ENCODE results near the gene IRF7. TPM values are rescaled to one million over a fixed set of nuclear protein-coding genes. Genes with fewer than 3 reads are reported as not detected.

Gene IRF7
- polyA plus RNA-seq, 2 of the 4 experiments (the other 2 are of a cell fraction), result 2.0 to 3.1 TPM

DNA sequence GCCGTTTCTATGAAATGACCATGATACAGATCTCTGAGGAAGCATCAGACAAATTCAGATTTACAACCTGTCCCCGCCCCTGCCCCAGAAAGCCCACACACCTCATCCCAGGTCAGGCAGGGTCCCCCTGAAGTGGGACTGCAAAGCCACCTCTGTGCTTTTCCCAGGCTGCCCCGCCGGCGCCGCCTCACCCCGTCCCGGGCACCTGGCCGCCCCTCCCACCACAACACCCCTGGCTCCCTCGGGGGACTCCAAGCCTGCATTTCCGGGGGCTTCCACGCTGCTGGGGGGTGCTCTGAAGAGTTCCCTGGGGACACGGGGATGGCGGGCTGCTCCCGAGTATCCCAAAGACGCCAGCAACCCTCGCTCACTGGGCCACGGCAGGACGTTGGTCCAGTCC is 44.5 kb upstream of the IRF7 start:
- ATAC-seq, result no peak
- 91% methylated on average over 13 of the region's 19 CpGs for WGBS (ENCODE audit: missing lambda C conversion rate)
- peaks cover 8% of the 10 kb centered on the region for H3K4me1 ChIP-seq
- ChIA-PET POLR2A (no interaction called here), CTCF (interaction anchor here (1.1 to 4.2 kb wide), 5 partner anchors 12 to 69 kb away, joined by 3 to 39 read pairs (median 26); partner anchors contain the start of gene TMEM80)
- no peak for FAIRE-seq
- H3K9me3 ChIP-seq, result no peaks in the 10 kb centered on the region
- no peak overlapping the region for H3K4me3 ChIP-seq
- H3K4me2 ChIP-seq, result no peak overlapping the region
- DNase-seq (ENCODE audit: low read depth in 1 of 2, low spot score in 1 of 2), result no peak
- TF ChIP-seq HOXA7 (CRISPR knock-in tag; IDR thresholded peaks at IDR 0.05), result no peak
- no peak for TF ChIP-seq FOSB (CRISPR knock-in tag; IDR thresholded peaks at IDR 0.05)
- TF ChIP-seq TP53 (CRISPR knock-in tag; IDR thresholded peaks at IDR 0.05), result no peak
- no peak for TF ChIP-seq NPAS2 (CRISPR knock-in tag; IDR thresholded peaks at IDR 0.05; ENCODE audit: borderline replicate concordance)
- TF ChIP-seq HOXB13 (CRISPR knock-in tag; IDR thresholded peaks at IDR 0.05; ENCODE audit: low read depth), result no peak
- TF ChIP-seq HEYL (CRISPR knock-in tag; IDR thresholded peaks at IDR 0.05), result no peak
- no peak for TF ChIP-seq ZSCAN20 (CRISPR knock-in tag; IDR thresholded peaks at IDR 0.05)
- TF ChIP-seq KDM1A (IDR thresholded peaks at IDR 0.05; ENCODE audit: low read depth), result no peak
- TF ChIP-seq RCOR1 (IDR thresholded peaks at IDR 0.05; ENCODE audit: low read depth, low read length), result no peak
- TF ChIP-seq RFX5 (IDR thresholded peaks at IDR 0.05), result no peak
- no peak overlapping the region for H3K27ac ChIP-seq

DNA sequence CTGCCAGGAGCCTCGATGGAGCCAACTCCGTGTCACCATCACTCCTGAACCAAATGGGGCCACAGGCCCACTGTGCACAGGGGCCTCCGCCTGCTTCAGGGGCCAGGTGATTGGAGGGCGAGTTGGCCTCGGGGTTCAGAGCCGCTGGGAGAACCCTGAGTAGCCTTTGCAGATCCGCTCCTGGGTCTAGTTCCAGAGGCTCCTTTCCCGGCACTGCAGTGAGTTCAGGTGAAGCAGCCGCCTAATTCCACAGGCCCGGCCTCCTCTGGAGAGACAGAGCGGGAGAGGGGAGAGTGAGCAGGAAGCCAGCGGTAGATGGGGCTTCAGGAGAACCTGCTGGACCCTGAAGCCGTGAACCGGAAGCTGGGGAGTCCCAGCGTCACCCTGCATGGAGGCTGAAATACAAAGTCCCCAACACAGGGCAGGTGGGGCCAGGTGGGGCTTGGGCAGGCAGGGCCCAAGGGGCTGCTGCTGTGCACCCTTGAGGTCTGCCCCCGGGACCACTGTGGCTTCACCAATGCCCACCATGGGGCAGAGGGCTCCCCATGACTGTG is 43.9 kb upstream of the IRF7 start:
- ATAC-seq, result no peak
- ChIA-PET CTCF (interaction anchor here (0.6 to 3.5 kb wide), 4 partner anchors 37 to 84 kb away, joined by 3 to 39 read pairs (median 16); partner anchors contain the start of gene TMEM80), POLR2A (no interaction called here)
- Histone ChIP-seq H3K27ac (no peak overlapping the region), H3K4me1 (peaks cover 14% of the 10 kb centered on the region), H3K4me3 (no peak overlapping the region), H3K9me3 (no peaks in the 10 kb centered on the region), H3K4me2 (no peak overlapping the region)
- FAIRE-seq, result no peak
- TF ChIP-seq, protein P1, sequence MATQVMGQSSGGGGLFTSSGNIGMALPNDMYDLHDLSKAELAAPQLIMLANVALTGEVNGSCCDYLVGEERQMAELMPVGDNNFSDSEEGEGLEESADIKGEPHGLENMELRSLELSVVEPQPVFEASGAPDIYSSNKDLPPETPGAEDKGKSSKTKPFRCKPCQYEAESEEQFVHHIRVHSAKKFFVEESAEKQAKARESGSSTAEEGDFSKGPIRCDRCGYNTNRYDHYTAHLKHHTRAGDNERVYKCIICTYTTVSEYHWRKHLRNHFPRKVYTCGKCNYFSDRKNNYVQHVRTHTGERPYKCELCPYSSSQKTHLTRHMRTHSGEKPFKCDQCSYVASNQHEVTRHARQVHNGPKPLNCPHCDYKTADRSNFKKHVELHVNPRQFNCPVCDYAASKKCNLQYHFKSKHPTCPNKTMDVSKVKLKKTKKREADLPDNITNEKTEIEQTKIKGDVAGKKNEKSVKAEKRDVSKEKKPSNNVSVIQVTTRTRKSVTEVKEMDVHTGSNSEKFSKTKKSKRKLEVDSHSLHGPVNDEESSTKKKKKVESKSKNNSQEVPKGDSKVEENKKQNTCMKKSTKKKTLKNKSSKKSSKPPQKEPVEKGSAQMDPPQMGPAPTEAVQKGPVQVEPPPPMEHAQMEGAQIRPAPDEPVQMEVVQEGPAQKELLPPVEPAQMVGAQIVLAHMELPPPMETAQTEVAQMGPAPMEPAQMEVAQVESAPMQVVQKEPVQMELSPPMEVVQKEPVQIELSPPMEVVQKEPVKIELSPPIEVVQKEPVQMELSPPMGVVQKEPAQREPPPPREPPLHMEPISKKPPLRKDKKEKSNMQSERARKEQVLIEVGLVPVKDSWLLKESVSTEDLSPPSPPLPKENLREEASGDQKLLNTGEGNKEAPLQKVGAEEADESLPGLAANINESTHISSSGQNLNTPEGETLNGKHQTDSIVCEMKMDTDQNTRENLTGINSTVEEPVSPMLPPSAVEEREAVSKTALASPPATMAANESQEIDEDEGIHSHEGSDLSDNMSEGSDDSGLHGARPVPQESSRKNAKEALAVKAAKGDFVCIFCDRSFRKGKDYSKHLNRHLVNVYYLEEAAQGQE (IDR thresholded peaks at IDR 0.05), result no peak
- TF ChIP-seq RARB (CRISPR knock-in tag; IDR thresholded peaks at IDR 0.05), result no peak
- no peak for TF ChIP-seq EP300 (IDR thresholded peaks at IDR 0.05)
- TF ChIP-seq KDM5A (IDR thresholded peaks at IDR 0.05), result no peak
- TF ChIP-seq FOSB (CRISPR knock-in tag; IDR thresholded peaks at IDR 0.05), result no peak
- no peak for TF ChIP-seq RNF2 (IDR thresholded peaks at IDR 0.05; ENCODE audit: borderline replicate concordance, low read depth)
- no peak for TF ChIP-seq PHF8 (IDR thresholded peaks at IDR 0.05; ENCODE audit: borderline replicate concordance, low read depth)
- no peak for TF ChIP-seq FOXS1 (CRISPR knock-in tag; IDR thresholded peaks at IDR 0.05)
- TF ChIP-seq ZFP36 (IDR thresholded peaks at IDR 0.05; ENCODE audit: borderline replicate concordance, partially characterized antibody), result no peak
- no peak for TF ChIP-seq TFCP2L1 (CRISPR knock-in tag; IDR thresholded peaks at IDR 0.05)
- no peak for TF ChIP-seq EHMT2 (IDR thresholded peaks at IDR 0.05; ENCODE audit: low read depth)
- no peak for TF ChIP-seq BHLHE40 (IDR thresholded peaks at IDR 0.05; ENCODE audit: low read depth, low read length)
- TF ChIP-seq CHD2 (IDR thresholded peaks at IDR 0.05; ENCODE audit: low read length, partially characterized antibody), result no peak
- no peak for TF ChIP-seq HEYL (CRISPR knock-in tag; IDR thresholded peaks at IDR 0.05)
- TF ChIP-seq RFX5 (IDR thresholded peaks at IDR 0.05), result no peak
- TF ChIP-seq HOXA7 (CRISPR knock-in tag; IDR thresholded peaks at IDR 0.05), result no peak
- TF ChIP-seq EHF (CRISPR knock-in tag; IDR thresholded peaks at IDR 0.05), result no peak
- no peak for TF ChIP-seq ESRRA (IDR thresholded peaks at IDR 0.05; ENCODE audit: borderline replicate concordance, low read length)
- TF ChIP-seq HOXB13 (CRISPR knock-in tag; IDR thresholded peaks at IDR 0.05; ENCODE audit: low read depth), result no peak
- TF ChIP-seq, protein P2, sequence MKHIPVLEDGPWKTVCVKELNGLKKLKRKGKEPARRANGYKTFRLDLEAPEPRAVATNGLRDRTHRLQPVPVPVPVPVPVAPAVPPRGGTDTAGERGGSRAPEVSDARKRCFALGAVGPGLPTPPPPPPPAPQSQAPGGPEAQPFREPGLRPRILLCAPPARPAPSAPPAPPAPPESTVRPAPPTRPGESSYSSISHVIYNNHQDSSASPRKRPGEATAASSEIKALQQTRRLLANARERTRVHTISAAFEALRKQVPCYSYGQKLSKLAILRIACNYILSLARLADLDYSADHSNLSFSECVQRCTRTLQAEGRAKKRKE (CRISPR knock-in tag; IDR thresholded peaks at IDR 0.05; ENCODE audit: low read depth), result no peak
- DNase-seq (ENCODE audit: low read depth in 1 of 2, low spot score in 1 of 2), result no peak
- 88% methylated on average over 15 of the region's 16 CpGs for whole genome bisulfite sequencing (ENCODE audit: missing lambda C conversion rate)

Data from A549 (cell line).